ENCODE measurements around the gene ENOX1.

Gene ENOX1

DNA sequence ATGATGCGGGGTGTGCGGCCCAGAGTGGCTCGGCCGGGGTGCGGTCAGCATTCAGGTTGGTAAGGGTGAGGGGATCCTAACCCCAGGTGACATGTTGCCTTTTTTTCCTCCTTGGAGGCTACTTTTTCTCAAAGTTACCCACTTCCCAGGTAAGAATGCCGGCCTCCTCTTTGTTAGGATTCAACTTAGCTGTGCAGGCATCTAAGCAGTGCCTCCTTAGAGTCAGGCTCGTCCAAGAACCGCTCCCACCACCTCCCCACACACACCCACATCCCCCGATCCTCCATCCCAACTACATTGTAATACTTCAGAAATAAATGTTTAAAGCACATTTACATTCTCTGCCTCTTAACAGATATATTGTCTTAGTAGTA, 733 bp upstream of the ENOX1 start:
- no peak for DNase-seq (ENCODE audit: low read depth)
- H3K4me3 ChIP-seq (ENCODE audit: low read depth, low read length): peak overlapping the region; percentile 69

DNA sequence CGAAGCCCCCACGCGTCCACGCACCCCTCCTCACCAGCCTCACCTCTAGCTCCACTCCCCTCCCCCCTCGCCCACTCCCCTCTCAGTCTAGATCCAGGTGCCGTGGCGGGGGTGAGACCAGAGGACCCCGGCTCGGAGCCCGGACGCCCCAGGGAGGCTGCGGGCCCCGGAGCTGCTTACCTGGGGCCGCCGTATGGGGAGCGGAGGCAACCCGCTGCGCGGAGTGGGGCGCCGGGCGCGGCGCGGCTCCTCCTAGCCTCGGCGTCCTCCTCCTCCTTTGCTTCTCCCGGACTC, 353 bp downstream of the ENOX1 start:
- TF ChIP-seq, protein P1, sequence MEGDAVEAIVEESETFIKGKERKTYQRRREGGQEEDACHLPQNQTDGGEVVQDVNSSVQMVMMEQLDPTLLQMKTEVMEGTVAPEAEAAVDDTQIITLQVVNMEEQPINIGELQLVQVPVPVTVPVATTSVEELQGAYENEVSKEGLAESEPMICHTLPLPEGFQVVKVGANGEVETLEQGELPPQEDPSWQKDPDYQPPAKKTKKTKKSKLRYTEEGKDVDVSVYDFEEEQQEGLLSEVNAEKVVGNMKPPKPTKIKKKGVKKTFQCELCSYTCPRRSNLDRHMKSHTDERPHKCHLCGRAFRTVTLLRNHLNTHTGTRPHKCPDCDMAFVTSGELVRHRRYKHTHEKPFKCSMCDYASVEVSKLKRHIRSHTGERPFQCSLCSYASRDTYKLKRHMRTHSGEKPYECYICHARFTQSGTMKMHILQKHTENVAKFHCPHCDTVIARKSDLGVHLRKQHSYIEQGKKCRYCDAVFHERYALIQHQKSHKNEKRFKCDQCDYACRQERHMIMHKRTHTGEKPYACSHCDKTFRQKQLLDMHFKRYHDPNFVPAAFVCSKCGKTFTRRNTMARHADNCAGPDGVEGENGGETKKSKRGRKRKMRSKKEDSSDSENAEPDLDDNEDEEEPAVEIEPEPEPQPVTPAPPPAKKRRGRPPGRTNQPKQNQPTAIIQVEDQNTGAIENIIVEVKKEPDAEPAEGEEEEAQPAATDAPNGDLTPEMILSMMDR (IDR thresholded peaks at IDR 0.05; ENCODE audit: control insufficient read depth, extremely low read depth, insufficient read depth): no peak
- H3K4me3 ChIP-seq (ENCODE audit: low read depth, low read length): peak overlapping the region; percentile 69
- DNase-seq (ENCODE audit: low read depth): no peak

More for the DNA sequence above, 733 bp upstream of the ENOX1 start:
- TF ChIP-seq, protein P1 (IDR thresholded peaks at IDR 0.05; ENCODE audit: control insufficient read depth, extremely low read depth, insufficient read depth): no peak

DNA sequence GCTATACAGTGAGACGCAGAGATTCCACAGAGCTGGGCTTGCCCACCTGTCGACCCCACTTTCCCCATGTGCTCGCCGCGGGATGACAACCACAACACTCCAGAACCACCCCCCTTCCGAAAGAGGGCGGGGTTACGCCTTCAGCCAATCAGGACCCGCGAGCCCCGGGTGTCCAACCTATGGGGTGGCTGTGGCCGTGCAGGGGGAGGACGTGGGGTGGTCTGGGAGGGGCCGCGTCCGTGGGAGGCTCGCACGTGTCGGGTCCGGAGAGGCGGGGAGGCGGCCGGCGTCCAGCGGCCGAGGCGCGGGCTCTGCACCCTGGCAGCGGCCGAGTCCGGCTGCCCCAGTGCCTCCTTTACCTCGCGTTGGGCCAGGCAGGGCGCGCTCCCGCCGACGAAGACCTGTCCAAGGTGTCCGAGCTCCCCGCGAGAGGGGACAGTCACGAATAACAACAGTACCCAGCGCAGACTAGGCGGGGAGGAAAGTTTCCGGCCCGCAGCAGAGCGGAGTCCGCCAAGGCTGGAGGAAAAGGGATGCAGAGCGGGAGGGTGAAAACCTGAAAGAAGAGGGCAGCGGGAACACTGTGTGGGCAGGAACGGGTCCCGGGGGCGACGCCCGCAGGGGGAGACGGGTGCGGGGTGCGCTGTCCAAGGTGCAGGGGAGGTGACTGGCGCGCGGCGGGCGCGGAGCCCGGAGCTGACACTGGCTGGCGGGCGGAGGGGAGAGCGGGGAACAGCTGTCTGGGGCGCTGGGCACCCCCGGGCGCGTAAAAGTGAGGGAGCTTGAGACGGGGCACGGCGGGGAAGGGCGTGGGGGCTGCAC, 911 bp downstream of the ENOX1 start:
- TF ChIP-seq, protein P1 (IDR thresholded peaks at IDR 0.05; ENCODE audit: control insufficient read depth, extremely low read depth, insufficient read depth): no peak
- H3K4me3 ChIP-seq (ENCODE audit: low read depth, low read length): peak overlapping the region; percentile 69
- no peak for DNase-seq (ENCODE audit: low read depth)

GRCh38 chr13:43785261-43785649, 1.5 kb downstream of the ENOX1 start:
- TF ChIP-seq, protein P1 (IDR thresholded peaks at IDR 0.05; ENCODE audit: control insufficient read depth, extremely low read depth, insufficient read depth): no peak
- peak overlapping the region; percentile 69 for H3K4me3 ChIP-seq (ENCODE audit: low read depth, low read length)
- DNase-seq (ENCODE audit: low read depth): no peak

- TF ChIP-seq, protein P1 (IDR thresholded peaks at IDR 0.05; ENCODE audit: control insufficient read depth, extremely low read depth, insufficient read depth): no peak
- DNase-seq (ENCODE audit: low read depth): no peak
- H3K4me3 ChIP-seq (ENCODE audit: low read depth, low read length): no peak overlapping the region
Measured at GRCh38 chr13:43784496-43784895, 2.3 kb downstream of the ENOX1 start.

GRCh38 chr13:43783820-43784219, 3.0 kb downstream of the ENOX1 start:
- DNase-seq (ENCODE audit: low read depth): no peak
- TF ChIP-seq, protein P1 (IDR thresholded peaks at IDR 0.05; ENCODE audit: control insufficient read depth, extremely low read depth, insufficient read depth): no peak
- H3K4me3 ChIP-seq (ENCODE audit: low read depth, low read length): no peak overlapping the region

DNA sequence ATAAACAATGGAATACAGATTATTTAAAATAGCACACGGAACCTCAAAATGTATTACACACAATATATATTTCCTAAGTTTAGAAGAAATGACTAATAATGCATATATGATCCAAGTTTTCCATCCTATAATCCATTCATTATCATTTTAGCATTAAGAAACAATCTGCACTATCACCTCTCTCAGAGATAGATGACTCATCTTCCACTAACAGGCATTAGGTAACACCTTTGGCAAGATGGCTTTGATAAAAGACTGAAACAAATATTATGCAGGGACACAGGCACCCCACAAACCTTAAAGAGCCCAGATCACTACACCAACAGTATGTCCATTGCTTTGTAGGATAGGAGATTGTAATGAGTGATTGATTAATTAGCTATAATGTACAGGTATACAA, 4.1 kb downstream of the ENOX1 start:
- TF ChIP-seq, protein P1 (IDR thresholded peaks at IDR 0.05; ENCODE audit: control insufficient read depth, extremely low read depth, insufficient read depth): no peak
- no peak for DNase-seq (ENCODE audit: low read depth)
- H3K4me3 ChIP-seq (ENCODE audit: low read depth, low read length): no peak overlapping the region
